ENCODE results near the gene SLC18A3. TPM values are rescaled to one million over a fixed set of nuclear protein-coding genes. Genes with fewer than 3 reads are reported as not detected.

Gene SLC18A3
- polyA plus RNA-seq, 1 of the 3 experiments (the other 2 are of a cell fraction) = 1.7 TPM

GRCh38 chr10:49598164-49598856 lies 11.8 kb upstream of the SLC18A3 start:
- no peak for DNase-seq
- Histone ChIP-seq H3F3A (replicated peaks; ENCODE audit: insufficient read depth) (no peaks in the 10 kb centered on the region), H3K36me3 (replicated peaks in 1 of 2; ENCODE audit: control insufficient read depth in 1 of 2, insufficient read depth in 2 of 2, low read length in 1 of 2) (no peaks in the 10 kb centered on the region), H3K9me2 (no peaks in the 10 kb centered on the region), H3K4me3 (ENCODE audit: low read depth in 2 of 2, low read length in 1 of 2) (no peak overlapping the region), H3K79me2 (ENCODE audit: insufficient read depth) (no peaks in the 10 kb centered on the region), H2AFZ (ENCODE audit: low read depth) (no peak overlapping the region), H3K4me1 (ENCODE audit: control insufficient read depth in 1 of 2, insufficient read depth in 2 of 2, low read depth in 1 of 2, low read length in 1 of 2) (peaks cover 0 to 16% of the 10 kb centered on the region in 2 experiments; a peak in 1 of 4 replicates), H3K9me3 (no peaks in the 10 kb centered on the region), H3K27me3 (ENCODE audit: insufficient read depth) (no peaks in the 10 kb centered on the region), H4K20me1 (ENCODE audit: insufficient read depth) (no peaks in the 10 kb centered on the region), H3K4me2 (no peak overlapping the region), H3K9ac (no peak overlapping the region), H3K27ac (ENCODE audit: low read depth in 2 of 2, low read length in 1 of 2) (no peak overlapping the region)
- POLR2A ChIA-PET = no interaction called here
- CTCF ChIA-PET = no interaction called here
- 72% methylated on average over 8 of the region's 8 CpGs for WGBS (ENCODE audit: low lambda C conversion rate)
- TF ChIP-seq REST (IDR thresholded peaks at IDR 0.05; ENCODE audit: low read depth, low read length) (no peak), USF2 (IDR thresholded peaks at IDR 0.05; ENCODE audit: borderline replicate concordance, low read depth, low read length) (no peak), EP300 (IDR thresholded peaks at IDR 0.05; ENCODE audit: borderline replicate concordance in 1 of 2, low read depth in 1 of 2, low read length in 1 of 2) (no peak), TAF1 (IDR thresholded peaks at IDR 0.05; ENCODE audit: borderline replicate concordance, low read depth, low read length) (no peak), SIN3A (IDR thresholded peaks at IDR 0.05; ENCODE audit: borderline replicate concordance, low read depth, low read length) (no peak), EZH2phosphoT487 (IDR thresholded peaks at IDR 0.05; ENCODE audit: borderline replicate concordance, low read depth) (no peak), ELF1 (IDR thresholded peaks at IDR 0.05) (no peak), USF1 (IDR thresholded peaks at IDR 0.05; ENCODE audit: borderline replicate concordance, low read depth) (no peak), CTCF (IDR thresholded peaks at IDR 0.05) (no peak), YY1 (IDR thresholded peaks at IDR 0.05; ENCODE audit: low read depth) (no peak), FOXJ3 (CRISPR knock-in tag; IDR thresholded peaks at IDR 0.05) (no peak), FOXM1 (IDR thresholded peaks at IDR 0.05; ENCODE audit: low read depth) (no peak)
